Coronary artery (tissue), 2 donors: ENCODE data around the gene NTN5.

Experiments
- DNase-seq: peaks from one replicate; pipeline ENCODE4 v3.0.0-alpha.2; 2017; ENCODE audit warnings: low spot score
- H3K27ac ChIP-seq, 2 donors: fragments of 200-600 bp; sonication (generic); one replicate each; pipeline ENCODE4 v1.5.1; 2016 to 2019
- H3K4me3 ChIP-seq: fragments of 200-600 bp; sonication (generic); 2 replicates; pipeline ENCODE4 v1.5.1; 2016; ENCODE audit warnings: mild to moderate bottlenecking, moderate library complexity
- CTCF ChIP-seq: fragments of 200-600 bp; sonication (generic); IDR thresholded peaks from one replicate; pipeline ENCODE4 v1.5.1; 2019; ENCODE audit warnings: antibody characterized with exemption

Gene NTN5

GRCh38 chr19:48627865-48628314 lies 44.9 kb downstream of the NTN5 start:
- Histone ChIP-seq H3K27ac (no peak overlapping the region), H3K4me3 (no peak overlapping the region)
- no peak for DNase-seq
- no peak for TF ChIP-seq CTCF

GRCh38 chr19:48627201-48627864 lies 45.5 kb downstream of the NTN5 start:
- Histone ChIP-seq H3K4me3 (no peak overlapping the region), H3K27ac (no peak overlapping the region)
- no peak for TF ChIP-seq CTCF
- DNase-seq: no peak

- no peak for DNase-seq
- TF ChIP-seq CTCF: no peak
These were observed 46.9 kb downstream of the NTN5 start for GRCh38 chr19:48625891-48626327.

GRCh38 chr19:48624791-48625723 lies 47.8 kb downstream of the NTN5 start:
- DNase-seq: no peak
- peak overlapping the region; percentile 62 for H3K4me3 ChIP-seq

More at GRCh38 chr19:48625891-48626327, 46.9 kb downstream of the NTN5 start:
- H3K27ac ChIP-seq: no peak overlapping the region
- H3K4me3 ChIP-seq: no peak overlapping the region

GRCh38 chr19:48624067-48624594 lies 48.7 kb downstream of the NTN5 start:
- peak overlapping the region; percentile 69 to 70 for H3K27ac ChIP-seq
- DNase-seq: peak; percentile 98
- peak overlapping the region; percentile 62 for H3K4me3 ChIP-seq
- no peak for TF ChIP-seq CTCF

More at GRCh38 chr19:48624791-48625723, 47.8 kb downstream of the NTN5 start:
- no peak for TF ChIP-seq CTCF
- peak overlapping the region; percentile 69 to 70 for H3K27ac ChIP-seq

GRCh38 chr19:48623556-48624066 lies 49.2 kb downstream of the NTN5 start:
- DNase-seq: no peak
- Histone ChIP-seq H3K4me3 (peak overlapping the region; percentile 62), H3K27ac (peak overlapping the region; percentile 69 to 70)
- no peak for TF ChIP-seq CTCF
